Measurements from ENCODE around the gene OR51V1.
"Not testable (repeated sequence)": the region's sequence is repeated elsewhere in the genome, so short reads cannot be mapped to it uniquely, and the experiment has no call there.

The OR51V1 gene

GRCh38 chr11:5161045-5161444 lies 39.4 kb downstream of the OR51V1 start:
- DNase-seq = not testable (repeated sequence)

GRCh38 chr11:5160217-5160616 lies 40.3 kb downstream of the OR51V1 start:
- not testable (repeated sequence) for DNase-seq

GRCh38 chr11:5159806-5160205 lies 40.7 kb downstream of the OR51V1 start:
- DNase-seq = no peak

DNA sequence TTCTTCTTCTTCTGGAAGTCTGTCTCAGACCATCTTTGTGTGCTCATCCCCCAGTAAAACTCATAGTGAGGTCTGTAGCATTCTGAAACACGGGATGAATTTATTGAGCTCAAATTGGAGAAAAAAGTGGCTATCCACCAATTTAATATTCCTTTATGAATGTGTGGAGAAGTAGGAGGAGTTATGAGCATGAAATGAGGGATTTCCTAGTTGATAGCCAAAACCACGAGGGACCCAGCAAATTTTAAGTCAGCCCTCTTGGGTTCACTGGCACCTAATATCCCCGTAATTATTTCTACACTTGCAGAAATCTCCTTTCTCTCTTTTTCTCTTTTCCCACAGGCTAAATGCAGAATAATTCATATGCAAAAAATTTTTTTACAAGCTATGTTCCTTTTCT lies 45.8 kb downstream of the OR51V1 start, which contains the start of gene OR52A1:
Gene OR52A1, minus strand, starts transcription at position 101 of the 400 bp plus-strand sequence. CDS start 2,388 bp downstream, outside the sequence.
- DNase-seq = no peak

GRCh38 chr11:5153574-5154431 lies 46.7 kb downstream of the OR51V1 start:
- no peak for DNase-seq

DNA sequence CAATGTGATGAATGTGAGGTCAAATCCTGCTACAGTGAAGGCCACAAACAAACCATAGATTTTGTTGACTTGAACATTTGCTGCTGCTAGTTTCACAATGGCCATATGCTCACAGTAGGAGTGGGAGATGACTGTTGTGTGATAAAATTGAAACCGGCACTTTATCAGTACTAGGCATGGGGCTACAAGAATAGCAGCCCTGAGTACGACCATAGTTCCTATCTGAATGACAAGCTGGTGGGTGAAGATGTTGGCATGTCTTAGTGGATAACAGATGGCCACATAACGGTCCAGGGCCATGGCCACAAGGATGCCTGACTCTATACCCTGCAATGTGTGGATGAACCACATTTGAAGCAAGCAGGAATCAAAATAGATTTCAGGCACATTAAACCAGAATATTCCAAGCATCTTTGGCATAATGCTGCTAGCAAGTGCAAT lies 48.7 kb downstream of the OR51V1 start:
- no peak for DNase-seq
